EH (cell line): ENCODE data around the gene SKAP1.
"Not testable (repeated sequence)": the region's sequence is repeated elsewhere in the genome, so short reads cannot be mapped to it uniquely, and the experiment has no call there.

Experiments used
- DNase-seq: peaks from one replicate; pipeline ENCODE4 v3.0.0-alpha.2; 2015; ENCODE audit warnings: low read depth

The SKAP1 gene

GRCh38 chr17:48429638-48430586, at the start of gene SKAP1:
TSS of gene SKAP1 (minus strand) at chr17:48430214.
- no peak for DNase-seq

- no peak for DNase-seq
Measured at GRCh38 chr17:48479014-48479402, 49.0 kb upstream of the SKAP1 start.

- DNase-seq = no peak
Measured at GRCh38 chr17:48478224-48479013, 48.4 kb upstream of the SKAP1 start.

GRCh38 chr17:48477221-48477620, 47.2 kb upstream of the SKAP1 start:
- DNase-seq = no peak

GRCh38 chr17:48472411-48473281, 42.6 kb upstream of the SKAP1 start:
- peak; percentile 83 for DNase-seq

GRCh38 chr17:48471817-48472410, 41.9 kb upstream of the SKAP1 start:
- no peak for DNase-seq

- DNase-seq = peak; percentile 44
Measured at GRCh38 chr17:48470388-48471034, 40.5 kb upstream of the SKAP1 start.

GRCh38 chr17:48469227-48469626, 39.2 kb upstream of the SKAP1 start:
- DNase-seq = no peak

GRCh38 chr17:48468299-48468698, 38.3 kb upstream of the SKAP1 start:
- no peak for DNase-seq

GRCh38 chr17:48465884-48466283, 35.9 kb upstream of the SKAP1 start:
- DNase-seq = no peak

GRCh38 chr17:48463526-48463925, 33.5 kb upstream of the SKAP1 start:
- no peak for DNase-seq

GRCh38 chr17:48462946-48463345, 32.9 kb upstream of the SKAP1 start:
- no peak for DNase-seq

- no peak for DNase-seq
Measured at GRCh38 chr17:48460052-48460451, 30.0 kb upstream of the SKAP1 start.

GRCh38 chr17:48459070-48459844, 29.2 kb upstream of the SKAP1 start:
- DNase-seq = no peak

- peak; percentile 50 for DNase-seq
Measured at GRCh38 chr17:48457080-48457836, 27.2 kb upstream of the SKAP1 start.

GRCh38 chr17:48456589-48456988, 26.6 kb upstream of the SKAP1 start:
- no peak for DNase-seq

- no peak for DNase-seq
Measured at GRCh38 chr17:48455791-48456190, 25.8 kb upstream of the SKAP1 start.

- DNase-seq = no peak
Measured at GRCh38 chr17:48453447-48453846, 23.4 kb upstream of the SKAP1 start.

GRCh38 chr17:48451489-48451888, 21.5 kb upstream of the SKAP1 start:
- DNase-seq = no peak

GRCh38 chr17:48449335-48449734, 19.3 kb upstream of the SKAP1 start:
- not testable (repeated sequence) for DNase-seq
